ENCODE data around the gene HOXB3.

The HOXB3 gene

GRCh38 chr17:48571826-48572417 is 18.1 kb downstream of the HOXB3 start:
- no peak overlapping the region for H3K4me3 ChIP-seq (ENCODE audit: low read depth, low read length)

DNA sequence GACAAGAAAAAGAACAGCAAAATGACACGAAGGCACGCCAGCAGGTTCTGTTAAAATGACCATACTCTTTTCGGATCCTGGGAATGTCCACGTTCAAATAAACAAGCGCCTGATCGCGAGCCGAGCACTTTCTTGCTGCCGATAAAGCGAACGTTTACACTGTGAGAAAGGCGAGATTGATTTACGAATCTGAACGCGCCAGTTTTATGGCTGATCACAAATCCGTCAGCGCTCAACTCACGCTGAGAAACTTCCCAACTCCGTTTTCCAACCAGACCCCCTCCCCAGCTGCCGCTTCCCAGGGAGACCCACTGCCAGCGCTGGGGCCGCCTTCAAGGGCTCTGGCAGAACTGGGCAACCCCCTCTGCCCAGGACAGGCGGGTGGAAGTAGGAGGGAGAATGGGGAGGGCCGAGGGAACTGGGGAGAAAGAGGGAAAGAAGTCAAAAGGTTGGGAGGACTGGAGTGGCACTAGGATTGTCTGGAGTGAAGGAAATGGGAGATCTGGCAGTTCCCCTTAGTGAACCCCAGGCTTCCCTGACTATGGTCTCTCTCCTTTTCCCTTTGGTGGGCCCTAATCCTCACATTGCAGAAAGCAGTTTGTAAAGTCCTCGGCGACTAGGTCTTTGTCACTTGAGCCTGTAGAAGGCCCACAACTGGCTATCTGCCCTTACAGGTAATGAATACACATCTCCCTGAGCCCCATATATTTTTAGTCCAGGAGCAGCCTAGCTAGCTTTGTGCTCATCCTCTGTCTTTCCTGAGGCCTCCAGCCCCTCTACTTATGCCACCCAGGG is 18.8 kb downstream of the HOXB3 start:
- H3K4me3 ChIP-seq (ENCODE audit: low read depth, low read length) = no peak overlapping the region

DNA sequence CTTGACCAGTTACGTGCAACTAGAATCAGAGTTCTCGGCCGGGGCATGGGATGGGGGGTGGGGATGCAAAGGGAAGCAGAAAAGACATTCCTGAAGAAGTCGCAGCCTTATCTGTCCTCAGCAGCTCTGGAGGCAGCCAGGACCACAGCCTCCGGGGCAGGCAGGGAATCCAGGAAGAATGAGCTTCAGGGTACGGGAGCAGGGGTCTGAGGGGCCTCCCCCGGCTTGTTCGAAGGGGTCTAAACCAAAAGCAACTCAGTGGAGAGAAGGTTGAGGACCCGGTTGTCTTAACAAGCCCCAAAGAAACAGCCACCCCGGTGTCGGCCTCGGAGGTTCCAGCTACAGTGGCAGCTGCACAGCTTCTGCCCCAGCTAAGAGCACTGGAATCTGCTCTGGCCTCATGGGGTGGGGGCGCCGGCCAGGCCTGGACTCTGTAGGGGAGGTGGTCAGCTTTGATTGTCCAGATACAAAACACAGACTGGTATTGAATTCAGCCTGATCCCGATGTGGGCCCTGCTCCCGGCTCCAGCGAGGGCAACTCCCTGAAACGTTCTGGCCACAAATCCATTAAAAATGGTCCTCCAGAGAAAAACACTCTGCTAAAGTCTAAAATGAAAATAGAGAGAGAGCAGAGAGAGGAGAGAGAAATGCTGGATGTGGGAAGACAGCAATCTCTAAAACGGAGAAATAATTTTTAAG is 19.6 kb downstream of the HOXB3 start:
- no peak overlapping the region for H3K4me3 ChIP-seq (ENCODE audit: low read depth, low read length)

DNA sequence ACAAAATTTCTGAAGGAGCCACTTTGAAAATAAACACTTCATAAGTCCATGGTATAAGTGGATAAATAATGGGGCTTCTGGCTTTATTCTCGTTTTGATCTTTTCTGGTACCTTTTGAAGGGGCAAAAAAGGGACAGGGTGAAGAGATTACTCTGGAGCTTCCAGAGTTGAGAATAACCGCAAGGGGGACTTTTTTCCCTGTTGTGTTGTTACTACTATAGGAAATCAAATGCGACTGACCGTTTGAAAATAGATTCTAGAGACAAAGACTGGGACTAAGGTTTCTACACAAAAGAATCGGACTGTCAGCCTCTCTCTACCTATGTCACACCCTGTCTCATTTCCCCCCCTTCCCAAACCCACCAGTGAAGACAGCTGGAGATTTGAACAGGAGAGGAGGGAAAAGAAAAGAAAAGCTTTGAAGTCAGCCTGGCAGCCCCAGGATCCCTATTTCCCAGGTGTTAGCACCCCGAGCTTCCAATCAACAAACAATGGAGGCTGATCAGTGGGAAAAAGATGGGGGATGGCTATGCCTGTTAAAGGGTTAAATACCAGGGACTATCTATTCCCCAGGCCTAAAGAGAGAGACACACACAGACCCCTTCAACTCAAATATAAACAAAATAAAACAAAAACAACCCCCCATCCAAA is 20.2 kb downstream of the HOXB3 start:
- H3K4me3 ChIP-seq (ENCODE audit: low read depth, low read length) = no peak overlapping the region

DNA sequence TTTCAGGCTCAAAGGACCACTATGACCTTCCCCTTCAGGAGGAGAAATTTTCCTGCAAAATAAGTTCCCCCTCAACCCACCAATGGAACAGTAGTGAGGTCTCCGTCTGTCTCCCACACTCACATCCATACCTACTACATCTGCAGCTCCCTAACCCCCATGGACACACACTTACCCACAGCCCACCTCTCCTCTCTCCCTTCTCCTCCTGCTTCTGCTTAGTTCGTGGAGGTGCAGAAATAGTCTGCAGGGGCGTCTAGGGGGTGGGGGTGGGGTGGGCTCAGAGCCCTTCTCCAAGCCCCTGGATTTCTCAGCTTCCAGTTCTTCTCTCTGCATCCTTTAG is 20.8 kb downstream of the HOXB3 start:
- no peak overlapping the region for H3K4me3 ChIP-seq (ENCODE audit: low read depth, low read length)

DNA sequence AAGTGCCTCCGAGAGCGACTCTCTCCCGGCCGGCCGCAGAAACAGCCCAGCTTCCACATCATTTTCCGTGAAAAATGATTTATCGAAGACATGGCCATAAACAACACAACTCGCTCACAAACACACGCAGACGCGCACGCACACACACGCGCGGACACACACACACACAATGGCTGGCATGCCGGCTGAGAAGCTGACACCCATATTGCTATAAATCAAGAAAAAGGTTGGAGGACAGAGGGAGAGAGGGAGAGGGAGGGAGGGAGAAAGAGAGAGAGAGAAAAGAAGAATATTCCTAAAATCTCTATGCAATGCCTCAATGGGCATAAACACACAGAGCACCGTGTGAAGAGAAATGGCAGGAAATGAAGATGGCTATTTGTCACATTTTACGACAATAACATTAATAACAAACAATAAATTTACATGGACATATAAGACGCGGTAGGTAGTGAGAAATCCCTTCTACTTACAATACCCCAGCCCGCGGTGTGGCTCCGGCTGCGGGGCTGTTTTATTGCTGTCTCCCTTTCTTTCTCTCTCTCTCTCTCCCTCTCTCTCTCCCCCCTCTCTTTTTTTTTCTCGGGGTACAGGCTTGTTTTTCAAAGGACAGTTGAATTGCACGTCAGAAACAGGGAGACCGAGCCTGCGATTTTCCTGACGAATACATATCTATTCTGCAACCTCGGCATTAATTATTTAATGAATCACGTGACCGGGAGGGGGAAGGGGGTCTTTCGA is 21.4 kb downstream of the HOXB3 start:
- no peak overlapping the region for H3K4me3 ChIP-seq (ENCODE audit: low read depth, low read length)

DNA sequence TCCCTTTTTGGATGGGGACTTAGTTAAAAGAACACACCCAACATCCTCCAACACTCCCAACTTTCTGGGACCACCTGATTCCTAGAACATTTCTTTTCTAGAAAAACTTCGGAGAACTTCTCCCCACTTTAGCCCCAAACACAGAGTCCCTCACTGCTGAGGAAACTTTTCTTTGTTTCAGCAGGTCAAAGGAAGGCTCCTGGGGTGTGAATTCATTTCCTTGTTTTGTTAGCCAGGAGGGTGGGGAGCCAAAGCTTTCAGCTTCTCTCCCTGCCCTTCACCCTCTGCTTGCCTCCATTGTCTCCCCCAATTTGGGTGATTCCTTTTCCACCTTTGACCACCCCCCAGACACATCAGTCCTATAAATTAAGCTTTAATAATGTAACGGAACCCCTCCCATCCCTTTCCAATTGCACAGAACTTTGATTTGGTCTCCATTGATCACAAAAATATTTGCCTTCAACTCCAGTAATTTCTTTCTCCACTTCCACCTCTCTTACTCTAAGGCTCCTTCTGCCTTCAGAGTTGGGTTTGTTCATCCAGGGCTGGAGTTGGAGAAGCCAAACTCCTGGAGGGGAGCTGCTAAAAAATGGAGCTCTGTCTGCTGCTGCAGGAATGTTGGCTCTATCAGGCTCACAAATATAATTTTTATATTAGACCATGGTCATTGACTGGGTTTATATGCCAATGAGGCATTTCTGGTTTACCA is 22.2 kb downstream of the HOXB3 start:
- H3K4me3 ChIP-seq (ENCODE audit: low read depth, low read length) = no peak overlapping the region

DNA sequence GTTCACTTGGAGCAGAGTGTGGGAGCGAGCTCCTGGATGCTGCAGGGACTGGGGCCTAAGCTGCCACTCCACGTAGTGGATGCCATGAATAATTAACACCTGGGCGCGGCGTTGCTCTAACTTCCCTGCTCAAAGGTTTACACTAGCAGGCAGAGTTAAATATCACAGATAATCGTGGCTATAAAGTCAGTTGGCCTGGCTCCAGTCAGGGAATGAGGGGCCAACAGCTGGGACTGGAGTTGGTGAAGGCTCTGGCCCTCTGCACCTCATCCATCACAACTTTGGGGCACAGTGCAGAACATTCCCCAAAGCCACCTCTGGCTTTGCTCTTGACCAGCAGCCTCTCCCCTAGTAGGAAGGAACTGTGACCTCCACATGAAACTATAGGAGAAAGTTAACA is 22.8 kb downstream of the HOXB3 start:
- H3K4me3 ChIP-seq (ENCODE audit: low read depth, low read length) = no peak overlapping the region

DNA sequence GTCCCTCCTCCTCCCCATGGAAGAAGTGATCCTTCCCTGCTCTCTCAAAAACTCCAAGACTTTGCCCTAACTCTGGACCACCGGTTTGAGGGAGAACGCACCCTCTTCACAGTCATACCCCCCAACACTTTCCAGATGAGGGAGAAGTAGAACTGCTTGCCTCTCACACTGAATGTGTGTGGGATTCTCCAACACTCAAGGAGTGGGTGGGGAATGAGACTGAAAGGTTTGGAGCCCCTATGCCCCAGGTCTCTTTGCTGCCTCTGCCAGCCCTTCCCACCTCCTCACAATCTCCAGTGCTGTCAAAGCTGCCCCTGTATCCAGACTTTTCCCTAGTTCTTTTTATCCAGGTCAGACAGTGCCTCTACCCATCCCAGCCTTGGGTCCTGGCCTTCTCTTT is 23.3 kb downstream of the HOXB3 start:
- H3K4me3 ChIP-seq (ENCODE audit: low read depth, low read length) = no peak overlapping the region

DNA sequence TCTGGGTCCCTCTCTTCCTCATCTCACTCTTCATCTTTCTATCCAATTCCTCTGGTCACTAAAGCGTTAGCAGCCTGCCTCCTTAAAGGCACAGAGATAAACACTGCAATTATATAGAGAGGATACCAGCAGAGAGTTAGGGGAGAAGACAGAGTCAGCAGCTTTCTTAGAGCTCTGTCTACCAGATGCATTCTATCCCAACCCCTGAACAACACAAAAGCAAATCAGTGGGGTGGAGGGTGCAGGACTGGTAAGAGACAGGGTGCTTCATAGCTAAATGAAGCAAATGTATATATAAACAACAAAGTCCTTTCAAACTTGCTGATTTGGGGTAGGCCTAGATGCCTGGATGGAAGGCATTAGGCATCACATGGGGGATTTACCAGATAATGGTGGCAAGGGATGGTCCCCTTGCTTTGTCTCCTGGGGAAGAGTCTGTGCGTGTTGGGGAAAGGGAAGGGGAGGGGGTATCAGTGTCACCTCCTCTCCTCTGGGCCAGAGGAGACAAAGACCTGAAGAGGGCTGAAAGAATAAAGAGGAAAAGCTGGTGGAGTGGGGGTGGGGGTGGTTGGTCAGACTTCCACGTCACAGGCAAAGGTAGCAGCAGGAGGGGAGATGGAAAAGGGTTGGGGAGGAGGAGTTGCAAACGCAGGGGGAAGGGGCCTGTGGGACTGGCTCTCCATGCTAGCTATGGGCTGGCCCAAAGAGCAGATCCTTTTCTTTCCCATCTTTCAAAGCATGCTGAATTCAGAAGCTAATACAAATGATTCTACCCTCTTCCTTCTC is 23.9 kb downstream of the HOXB3 start:
- no peak overlapping the region for H3K4me3 ChIP-seq (ENCODE audit: low read depth, low read length)

DNA sequence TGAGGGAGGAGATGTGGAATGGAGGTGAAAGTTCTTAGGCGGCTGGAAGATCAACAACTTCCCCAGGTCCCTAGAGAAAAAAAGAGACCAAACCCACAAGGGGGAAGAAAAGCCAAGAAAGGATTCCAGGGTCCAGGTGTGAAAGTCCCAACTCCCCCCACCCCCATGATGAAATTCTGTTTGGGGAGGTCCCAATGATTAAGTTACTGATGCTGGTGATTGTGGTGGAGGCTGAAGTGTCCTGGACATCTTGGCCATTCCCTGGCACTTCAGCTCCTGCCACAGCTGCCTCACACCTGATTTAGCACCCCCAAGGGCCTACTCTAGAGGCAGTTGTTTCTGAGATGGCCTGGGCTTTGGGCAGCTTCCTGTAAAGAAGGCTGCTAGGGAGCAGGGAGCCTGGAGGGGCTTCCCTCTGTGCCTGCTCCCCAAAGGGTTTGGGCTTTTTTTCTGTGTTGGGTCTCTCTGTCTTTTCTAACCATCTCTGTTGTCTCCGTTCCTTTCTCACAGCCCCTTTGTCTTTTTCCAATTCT is 25.0 kb downstream of the HOXB3 start:
- H3K4me3 ChIP-seq (ENCODE audit: low read depth, low read length) = no peak overlapping the region

GRCh38 chr17:48564188-48565021 is 25.6 kb downstream of the HOXB3 start:
- H3K4me3 ChIP-seq (ENCODE audit: low read depth, low read length) = no peak overlapping the region

DNA sequence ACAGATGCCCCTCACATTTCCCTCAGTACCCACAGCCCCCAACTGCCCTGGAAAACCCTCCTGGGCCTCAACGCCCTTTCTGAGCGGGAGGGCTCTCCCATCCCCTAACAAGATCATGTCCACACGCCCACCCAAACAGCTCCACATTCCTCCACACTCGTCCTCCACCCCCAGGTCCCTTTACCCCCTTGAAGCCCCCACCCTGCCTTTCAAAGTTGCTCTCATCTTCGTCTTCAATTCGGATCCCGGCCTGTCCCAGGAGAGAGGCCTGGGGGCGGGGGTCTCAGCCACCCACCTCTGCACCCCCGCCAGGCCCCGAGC is 26.2 kb downstream of the HOXB3 start:
- H3K4me3 ChIP-seq (ENCODE audit: low read depth, low read length) = no peak overlapping the region

- H3K4me3 ChIP-seq (ENCODE audit: low read depth, low read length) = no peak overlapping the region
Measured at GRCh38 chr17:48563385-48563838, 26.6 kb downstream of the HOXB3 start.

DNA sequence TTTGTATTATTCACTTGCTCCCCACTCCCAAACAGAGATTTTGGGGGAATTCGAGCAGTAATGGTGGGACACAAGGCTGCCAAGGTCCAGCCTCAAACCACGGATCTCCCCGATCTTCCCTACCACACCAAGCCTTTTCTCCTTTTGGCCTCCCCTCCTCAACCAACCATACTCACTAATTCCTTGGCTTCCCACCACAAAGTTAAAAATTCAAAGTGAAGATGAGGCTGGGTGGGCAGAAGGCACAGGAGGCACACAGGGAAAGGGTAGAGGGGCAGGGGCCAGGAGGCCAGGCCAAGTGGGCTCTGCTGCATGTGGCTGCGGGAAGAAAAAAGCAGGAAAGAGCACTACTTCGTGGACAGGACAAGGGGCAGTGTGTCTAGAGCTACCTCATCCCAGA is 27.1 kb downstream of the HOXB3 start:
- no peak overlapping the region for H3K4me3 ChIP-seq (ENCODE audit: low read depth, low read length)

GRCh38 chr17:48561884-48562810 is 27.9 kb downstream of the HOXB3 start:
- H3K4me3 ChIP-seq (ENCODE audit: low read depth, low read length) = no peak overlapping the region

All from iPS-11a (cell line).